Lung microvascular endothelial cell (primary cell): ENCODE data around the gene MAPK9. TPM values are rescaled to one million over a fixed set of nuclear protein-coding genes. Genes with fewer than 3 reads are reported as not detected.
"Not testable (repeated sequence)": the region's sequence is repeated elsewhere in the genome, so short reads cannot be mapped to it uniquely, and the experiment has no call there.

Experiments
- DNase-seq, 2 donors: peaks; one replicate each; pipeline versions ENCODE4 v3.0.0 to v3.0.0-alpha.2; 2010; ENCODE audit warnings: low read depth in 2 of 2
- total RNA-seq: library from RNA; depleted of rRNA; stranded (reverse); fragments of >200 nt; gene quantifications from 2 replicates; pipeline ENCODE4 v1.2.1, GENCODE V29; 2014

Gene MAPK9
- total RNA-seq, 1 donor from 2014 or later: 23.0 TPM

DNA sequence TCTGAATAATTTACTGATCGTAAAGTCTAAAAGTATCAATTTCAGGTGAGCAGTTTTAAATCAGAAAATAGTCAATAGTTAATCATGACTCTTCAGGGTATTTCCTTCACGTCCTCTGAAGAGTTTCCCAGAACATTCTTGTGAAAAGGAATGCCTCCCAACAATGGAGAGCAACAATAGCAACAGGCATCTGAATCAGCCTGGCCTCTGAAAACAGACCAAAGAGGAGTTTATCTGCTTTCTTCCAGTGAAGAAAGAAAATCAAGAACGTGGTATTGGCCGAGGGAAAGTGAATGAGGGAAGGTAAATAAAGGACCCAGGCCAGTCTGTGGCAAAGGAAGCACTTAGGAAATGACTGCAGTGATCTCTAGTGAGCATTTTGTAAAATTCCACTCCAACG lies 56.8 kb downstream of the MAPK9 start:
- no peak for DNase-seq

DNA sequence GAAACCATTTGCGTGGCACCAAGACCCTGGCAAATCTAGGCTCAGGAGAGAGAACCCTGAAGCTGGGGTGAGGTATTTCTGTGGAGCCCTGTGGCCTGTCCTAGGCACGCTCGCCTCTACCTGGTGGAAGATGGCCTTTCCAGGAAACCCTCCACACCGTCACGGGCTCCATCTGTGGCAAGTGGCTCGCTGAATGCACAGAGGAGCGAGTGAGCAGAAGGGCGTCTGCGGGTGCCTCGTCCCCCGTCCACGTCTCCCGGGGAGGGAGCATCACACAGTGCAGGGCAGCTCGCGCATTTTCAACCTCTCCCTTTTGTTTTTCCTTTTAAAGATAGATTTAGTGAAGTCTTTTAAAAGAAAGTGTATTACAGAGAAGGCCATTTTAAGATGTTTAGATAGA lies 57.6 kb downstream of the MAPK9 start:
- DNase-seq: no peak

DNA sequence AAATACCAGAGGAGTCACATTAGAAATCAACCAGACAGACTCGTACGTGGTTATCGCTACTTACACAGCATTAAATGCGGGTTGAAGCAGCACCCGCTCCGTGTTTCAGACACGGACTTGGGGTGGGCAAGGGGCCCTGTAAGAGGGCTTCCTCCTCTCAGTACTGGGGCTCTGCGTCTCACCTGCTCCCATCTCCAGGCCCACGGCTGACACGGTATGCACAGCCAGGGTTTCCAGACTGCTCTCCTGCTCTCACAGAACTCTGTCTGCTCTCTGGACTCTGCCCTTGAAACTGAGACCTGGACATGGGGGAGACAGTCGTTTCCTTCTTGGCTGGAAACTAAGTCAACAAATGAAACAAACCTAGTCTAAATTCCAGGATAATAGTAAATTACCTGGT lies 58.2 kb downstream of the MAPK9 start:
- DNase-seq: no peak

DNA sequence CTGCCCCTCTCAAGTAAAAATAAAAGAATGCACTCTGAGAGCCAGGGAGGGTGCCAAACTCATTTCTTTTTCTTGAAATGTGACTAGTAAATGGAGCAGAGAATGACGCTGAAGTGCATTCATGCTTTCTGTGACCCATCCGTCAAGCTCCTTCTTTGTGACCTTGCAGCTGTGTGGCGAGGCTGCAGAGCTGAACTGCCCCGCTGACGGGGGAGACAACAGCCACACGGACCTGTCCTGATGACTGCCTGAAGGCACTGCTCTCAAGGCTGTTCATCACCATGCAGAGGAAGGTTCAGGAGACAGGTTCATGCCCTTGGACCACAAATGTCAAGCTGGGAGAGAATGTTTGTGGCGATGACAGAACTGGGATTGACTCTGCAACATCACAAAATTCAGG lies 61.9 kb downstream of the MAPK9 start:
- no peak for DNase-seq

DNA sequence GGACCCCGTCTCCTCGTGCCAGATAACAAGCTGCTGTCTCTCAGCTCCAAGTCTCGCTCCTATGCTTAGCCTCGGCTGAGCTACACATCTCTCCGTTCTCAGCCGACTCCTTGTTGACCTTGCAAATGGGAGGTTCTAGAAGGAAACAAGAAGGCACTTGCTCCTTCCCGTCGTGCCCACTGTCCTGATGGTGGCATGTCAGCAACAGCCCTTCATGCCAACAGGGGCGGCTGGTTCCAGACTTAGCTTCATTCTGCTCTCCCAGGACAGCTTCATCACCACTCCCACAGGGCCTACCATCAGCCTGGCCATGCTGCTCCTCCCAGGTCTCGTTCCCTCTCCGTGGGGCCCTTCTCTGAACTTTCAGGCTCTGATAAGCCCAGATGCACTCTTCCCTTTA lies 69.8 kb downstream of the MAPK9 start:
- DNase-seq: no peak

DNA sequence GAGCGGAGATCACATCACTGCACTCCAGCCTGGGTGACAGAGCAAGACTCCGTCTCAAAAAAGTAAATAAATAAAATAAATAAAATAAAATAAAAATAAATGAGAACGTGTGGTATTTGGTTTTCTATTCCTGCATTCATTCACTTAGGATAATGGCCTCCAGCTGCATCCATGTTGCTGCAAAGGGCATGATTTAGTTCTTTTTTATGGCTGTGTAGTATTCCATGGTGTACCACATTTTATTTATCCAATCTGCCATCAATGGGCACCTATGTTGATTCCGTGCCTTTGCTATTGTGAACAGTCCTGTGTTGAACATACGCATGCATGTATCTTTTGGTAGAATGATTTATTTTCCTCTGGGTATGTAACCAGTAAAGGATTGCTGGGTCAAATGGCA lies 74.1 kb downstream of the MAPK9 start:
- DNase-seq: no peak

DNA sequence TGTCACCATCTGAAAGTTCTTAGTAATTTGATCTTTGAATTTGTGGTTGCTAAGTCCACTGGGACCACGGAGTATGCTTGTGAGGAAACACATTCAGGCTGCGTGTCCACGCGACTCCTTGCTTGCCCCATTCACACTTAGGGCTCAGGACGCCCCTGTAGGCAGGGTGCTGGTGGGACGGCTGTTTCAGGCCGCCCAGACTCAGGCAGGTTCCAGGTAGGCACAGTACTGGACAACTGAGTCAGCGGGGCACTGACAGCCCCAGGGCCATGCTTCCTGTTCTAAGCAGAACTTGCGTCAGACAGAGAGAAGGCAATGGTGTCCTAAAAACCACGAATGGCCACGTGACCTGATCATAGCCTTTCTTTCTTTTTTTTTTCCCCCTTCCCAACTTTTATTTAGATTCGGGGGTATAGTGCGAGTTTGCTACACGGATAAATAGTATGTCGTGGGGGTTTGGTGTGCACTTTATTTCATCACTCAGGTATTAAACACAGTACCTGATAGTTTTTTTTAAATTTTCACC lies 75.2 kb downstream of the MAPK9 start:
- no peak for DNase-seq

DNA sequence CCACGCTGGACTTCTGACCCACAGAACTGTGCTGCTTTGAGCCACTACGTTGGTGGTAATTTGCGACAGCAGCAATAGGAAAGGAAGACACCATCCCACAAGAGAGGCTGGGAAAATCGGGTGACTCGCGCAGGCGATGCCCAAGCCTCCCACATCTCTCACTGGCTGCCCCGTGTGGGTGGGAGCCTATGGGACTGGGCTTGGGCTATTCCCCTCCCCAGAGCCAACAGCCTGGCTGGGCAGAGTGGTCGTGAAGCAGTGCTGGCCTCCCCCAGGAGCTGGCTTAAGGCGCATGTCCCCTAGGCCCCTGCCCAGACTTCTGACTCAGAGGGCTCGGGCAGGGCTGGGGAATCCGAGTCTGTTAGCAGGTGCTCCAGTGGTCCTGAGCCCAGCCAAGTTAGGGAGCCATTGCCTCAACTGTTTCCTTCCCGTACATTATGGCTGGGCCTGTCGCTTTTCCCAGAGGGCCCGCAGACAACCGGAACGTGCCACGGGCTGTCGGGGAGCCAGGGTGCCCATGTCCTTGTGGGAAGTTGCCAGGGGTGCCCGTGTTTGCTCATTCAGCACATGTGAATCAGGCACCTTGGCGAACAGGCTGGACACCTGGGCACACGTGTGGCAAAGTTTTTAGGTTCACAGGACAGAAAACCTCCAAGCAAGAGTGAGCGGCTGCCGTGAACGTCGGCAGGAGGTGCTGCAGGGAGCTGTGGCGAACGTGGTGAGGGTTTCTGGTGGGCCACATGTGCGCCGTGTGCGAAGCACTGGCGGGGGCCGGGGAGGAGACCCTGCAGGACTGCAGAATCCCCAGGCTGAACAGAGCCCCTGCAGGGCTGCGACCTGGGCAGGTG lies 75.9 kb downstream of the MAPK9 start:
- DNase-seq: no peak

DNA sequence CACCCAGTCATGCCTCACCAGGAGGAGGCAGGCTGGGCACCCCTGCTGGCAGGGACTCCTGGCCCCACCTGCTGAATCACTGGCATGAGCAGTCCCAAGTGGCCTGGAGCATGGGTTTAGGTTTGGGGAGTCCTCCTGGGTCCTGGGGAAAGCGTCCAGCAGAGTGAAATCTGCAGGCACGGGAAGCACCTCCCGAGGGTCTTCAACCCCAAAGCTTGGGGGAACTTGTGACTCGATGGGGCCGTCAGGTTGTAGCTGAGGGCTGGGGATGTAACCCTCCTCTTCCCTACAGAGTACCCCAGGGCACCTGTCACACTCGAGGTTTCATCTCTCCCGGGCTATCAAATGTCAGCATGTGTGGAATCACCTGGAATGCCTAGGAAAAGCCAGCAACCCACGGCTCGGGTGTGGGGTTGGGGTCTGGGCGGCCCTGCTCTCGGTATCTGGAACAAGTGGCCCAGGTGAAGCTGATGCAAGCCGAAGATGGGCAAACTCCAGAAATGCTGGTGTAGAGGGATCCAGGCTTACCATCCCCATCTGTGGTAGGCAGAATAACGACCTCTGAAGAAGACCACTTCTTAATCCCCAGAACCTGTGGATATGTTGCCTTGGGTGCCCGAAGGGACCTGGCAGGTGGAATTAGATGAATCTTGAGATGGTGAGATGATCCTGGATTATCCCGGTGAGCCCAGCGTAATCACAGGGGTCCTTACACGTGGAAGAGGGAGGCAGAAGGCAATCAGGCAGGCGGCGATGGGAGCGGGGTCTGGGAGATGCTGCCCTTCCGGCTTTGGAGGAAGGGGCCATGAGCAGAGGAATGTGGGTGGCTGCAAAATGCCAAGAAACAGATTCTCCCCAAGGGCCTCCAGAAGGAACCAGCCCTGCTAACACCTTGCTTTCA lies 76.8 kb downstream of the MAPK9 start:
- no peak for DNase-seq

DNA sequence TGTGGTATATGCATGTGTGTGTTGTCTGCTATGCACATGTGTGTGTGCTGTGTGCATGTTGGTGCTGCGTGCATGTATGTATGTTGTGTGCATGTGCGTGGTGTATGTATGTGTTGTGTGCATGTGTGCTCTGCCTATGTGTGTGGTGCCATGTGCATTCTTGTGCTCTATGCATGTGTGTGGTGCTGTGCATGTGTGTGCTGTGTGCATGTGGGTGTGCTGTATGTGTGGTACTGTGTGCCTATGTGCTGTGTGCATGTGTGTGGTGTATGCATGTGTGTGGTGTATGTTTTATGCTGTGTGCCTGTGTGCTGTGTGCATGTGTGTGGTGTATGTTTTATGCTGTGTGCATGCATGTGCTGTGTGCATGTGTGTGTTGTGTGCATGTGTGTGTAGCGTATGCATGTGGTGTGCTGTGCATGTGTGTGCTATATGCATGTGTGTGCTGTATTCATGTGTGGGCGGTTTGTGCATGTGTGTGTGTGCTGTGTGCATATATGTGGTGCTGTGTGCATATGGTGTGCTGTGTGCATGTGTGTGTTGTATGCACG lies 78.2 kb downstream of the MAPK9 start:
- DNase-seq: no peak

DNA sequence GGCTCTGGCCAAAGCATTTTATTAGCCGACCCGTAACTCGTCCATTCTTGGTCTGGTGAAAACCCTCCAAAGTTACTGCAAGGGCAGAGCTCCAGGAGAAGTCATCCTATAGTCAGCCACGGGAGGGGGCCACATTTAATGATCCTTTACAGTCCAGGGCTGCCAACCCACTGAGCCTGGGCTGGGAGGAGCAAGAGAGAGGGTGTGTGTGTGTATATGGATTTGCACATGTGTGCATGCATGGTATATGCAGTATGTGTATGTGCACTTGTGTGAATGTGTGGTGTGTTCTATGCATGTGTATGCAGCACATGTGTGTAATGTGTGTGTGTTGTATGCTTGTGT lies 78.7 kb downstream of the MAPK9 start:
- DNase-seq: no peak

DNA sequence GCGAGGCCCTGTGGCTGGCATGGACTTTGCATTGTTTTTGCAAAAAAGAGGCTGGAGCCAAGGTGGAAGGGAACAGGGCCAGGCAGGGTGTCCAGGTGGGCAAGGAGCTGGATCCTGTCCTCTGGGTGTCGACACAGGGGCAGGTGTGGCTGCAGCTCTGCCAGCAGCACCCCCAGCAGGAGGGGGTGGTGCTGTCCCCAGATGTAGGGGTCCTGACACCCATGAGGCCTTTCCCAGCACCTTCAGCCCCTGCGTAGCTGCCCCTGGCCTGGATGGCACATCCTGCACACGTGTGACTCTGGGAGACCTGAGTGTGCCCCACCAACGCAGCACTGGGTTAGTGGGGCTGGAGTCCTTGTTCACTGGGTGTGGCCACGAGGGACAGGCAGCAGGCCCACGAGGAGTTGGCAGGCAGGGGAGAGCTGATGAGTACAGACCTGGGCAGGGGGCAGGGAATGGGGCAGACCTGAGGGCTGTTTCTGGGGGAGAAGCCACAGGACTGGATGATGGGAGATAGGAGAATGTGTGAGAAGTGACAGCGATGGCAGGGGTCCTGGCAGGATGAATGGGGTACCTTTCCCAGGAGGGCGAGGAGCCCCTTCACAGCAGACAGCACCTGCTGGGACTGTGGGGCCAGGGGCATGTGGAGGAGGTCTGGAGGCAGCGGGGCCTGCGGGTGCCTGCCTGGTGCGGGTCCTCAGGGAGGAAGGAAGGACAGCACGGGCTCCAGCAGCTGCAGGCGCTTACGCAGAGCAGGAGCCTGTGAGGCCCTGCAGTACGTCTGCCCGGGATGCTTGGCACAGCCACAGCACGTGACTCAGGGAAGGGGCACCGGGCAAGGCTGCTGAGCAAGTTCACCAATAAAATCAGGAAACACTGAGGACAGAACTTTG lies 79.3 kb downstream of the MAPK9 start:
- peak in 1 of 2 donors; percentile 53 for DNase-seq

DNA sequence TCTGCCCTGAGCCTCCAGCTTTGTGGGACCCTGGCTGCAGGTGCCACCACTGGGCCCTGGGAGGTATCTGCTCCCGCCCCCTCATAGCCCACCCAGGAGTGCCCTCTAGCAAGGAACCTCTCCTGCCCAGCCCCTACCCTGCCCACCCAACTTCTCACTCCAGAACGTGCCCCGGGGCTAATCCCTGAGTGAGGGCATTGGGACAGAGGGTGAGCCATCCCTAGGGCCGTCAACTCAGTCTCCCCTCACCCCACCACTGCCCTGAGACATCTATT lies 80.2 kb downstream of the MAPK9 start:
- DNase-seq: no peak

DNA sequence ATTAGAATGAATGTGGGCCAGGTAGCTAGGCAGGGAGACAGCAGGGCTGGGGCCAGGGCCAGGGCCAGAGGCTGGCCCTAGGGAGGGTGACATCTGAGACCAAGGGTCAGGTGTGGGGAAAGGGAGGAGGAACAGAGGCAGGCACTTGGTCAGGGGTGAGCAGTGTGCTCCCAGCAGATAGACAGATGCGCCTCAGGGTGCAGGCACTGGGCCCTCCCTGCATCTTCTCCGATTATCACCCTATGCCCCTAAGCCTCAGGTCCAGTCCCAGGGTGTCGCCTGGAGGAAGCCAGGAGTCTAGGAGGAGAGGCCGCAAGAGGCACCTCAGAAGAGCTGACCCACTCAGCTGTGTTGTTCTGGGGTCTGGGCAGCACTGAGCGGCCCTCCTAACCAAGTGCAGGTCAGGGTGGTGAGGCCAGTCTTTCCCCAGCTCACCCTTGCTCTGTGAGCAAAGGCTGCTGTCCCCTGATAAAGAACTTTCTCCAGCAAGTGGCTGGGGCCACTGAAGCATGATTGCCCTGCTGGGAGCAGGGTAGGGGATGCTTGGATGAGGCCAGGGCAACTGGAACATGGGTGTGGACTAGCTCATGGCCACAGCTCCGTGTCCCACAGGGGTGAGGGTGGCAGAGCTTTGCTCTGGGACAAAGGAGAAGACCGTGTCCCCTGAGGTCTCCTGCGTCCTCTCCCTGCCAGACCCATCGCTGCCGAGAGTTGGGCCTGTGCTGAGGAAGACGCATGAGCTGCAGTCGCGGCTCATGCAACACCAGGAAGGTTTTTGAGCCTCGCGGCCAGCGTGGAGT lies 80.7 kb downstream of the MAPK9 start:
- no peak for DNase-seq

DNA sequence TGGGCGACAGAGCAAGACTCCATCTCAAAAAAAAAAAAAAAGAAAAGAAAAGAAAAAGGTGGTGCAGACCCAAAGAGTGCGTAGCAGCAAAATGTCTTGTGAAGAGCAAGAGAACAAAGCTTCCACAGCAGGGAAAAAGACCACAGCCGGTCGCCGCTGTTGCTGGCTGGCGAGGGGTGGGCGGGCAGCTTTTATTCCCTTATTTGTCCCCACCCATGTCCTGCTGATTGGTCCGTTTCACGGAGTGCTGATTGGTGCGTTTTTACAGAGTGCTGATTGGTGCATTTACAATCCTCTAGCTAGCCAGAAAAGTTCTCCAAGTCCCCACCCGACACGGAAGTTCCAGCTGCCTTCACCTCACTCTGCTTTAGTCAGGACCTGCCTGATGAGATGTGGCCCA lies 81.8 kb downstream of the MAPK9 start:
- DNase-seq: not testable (repeated sequence)

DNA sequence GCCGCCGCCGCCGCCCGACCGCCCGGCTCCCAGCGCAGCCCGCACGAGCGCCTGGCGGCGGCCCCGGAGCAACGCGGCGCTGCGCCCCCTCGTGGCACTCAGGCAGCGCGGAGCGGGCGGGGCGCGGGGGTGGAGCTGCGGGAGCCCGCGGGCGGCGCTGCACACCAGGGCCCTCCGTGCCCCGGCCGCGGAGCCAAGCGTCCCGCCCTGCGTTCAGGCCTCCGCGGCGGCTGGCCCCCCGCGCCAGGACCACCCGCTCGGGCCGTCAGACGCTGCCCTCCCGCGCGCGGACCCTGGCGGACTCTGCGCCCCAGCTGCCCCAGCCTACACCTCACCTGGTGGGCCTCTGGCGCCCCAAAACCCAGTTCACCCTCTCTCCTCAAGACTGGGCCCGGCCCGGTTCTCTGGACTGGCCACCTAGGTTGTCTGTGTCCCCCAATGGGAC lies 82.7 kb downstream of the MAPK9 start, which contains the start of gene RASGEF1C:
Gene RASGEF1C (minus strand): TSS at position 75 of the 445 bp plus-strand sequence. CDS start 71,159 bp downstream, outside the sequence.
- peak; percentile 70 to 80 for DNase-seq

DNA sequence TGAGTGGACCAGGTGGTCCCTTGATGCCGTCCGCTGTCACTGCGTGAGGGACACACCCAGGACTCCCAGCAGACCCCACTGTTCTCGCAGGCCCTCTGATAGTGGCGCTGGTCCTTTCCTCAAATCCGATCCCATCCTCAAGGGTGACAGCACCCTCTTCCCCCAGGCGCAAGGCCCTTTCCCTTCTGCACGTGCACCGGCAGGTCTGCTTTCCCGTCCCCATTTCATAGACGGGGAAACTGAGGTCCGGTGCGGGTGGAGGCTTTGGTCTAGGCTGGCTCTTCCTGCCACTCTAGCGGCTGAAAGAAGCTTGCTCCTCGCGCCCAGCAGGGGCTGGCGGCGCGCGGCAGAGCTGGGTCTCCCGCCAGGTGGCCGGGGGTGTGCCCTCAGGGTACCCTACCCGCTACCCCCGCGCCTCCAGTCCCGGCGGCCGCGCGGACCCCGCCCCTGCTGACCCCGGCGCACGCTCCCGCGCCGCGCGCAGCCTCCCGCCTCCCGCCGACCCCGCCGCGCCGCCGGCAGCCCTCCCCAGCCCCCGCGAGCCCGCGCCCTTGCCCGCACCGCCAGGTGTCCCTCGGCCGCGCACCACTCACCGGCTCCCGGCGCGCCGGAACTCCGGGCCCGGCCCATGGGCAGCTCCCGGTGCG lies 83.3 kb downstream of the MAPK9 start:
- DNase-seq: peak in 1 of 2 donors; percentile 29

DNA sequence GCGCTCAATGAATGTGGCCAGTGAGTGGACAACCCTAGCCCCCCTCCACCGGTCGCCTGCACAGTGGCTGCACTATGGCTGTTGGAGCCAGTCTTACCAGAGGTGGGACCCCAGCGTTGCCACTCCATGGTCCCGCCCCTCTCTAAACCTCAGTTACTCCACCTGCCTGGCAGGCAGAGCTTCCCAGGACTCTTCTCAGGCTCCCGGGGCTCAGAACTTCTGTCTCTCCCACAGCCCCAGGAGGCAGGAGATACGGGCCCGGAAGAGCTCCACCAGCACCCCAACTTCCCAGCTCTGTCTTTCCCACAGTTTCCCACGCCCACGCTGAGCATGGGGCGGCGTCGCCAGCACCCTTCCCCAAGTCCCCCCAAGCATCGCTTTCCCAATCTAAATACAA lies 83.8 kb downstream of the MAPK9 start:
- no peak for DNase-seq

DNA sequence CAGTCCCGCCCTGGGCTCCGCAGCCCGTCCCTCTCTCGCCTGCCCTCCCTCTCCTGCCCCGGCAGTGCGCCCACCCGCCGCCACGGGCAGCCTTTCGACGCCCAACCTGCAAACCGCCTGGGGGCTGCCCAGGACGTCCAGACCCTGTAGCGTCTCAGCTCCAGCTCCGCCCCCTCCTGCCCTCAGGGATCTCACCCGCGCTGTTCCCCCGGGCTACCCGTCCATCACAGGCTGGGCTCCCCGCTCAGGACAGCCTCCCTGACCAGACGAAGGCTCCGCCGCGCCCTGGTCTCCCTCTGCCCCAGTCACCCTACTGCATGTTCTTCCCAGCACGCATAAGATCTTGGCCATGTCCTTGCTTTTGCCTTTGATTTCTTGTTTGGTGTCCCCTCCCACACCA lies 84.3 kb downstream of the MAPK9 start:
- DNase-seq: no peak

DNA sequence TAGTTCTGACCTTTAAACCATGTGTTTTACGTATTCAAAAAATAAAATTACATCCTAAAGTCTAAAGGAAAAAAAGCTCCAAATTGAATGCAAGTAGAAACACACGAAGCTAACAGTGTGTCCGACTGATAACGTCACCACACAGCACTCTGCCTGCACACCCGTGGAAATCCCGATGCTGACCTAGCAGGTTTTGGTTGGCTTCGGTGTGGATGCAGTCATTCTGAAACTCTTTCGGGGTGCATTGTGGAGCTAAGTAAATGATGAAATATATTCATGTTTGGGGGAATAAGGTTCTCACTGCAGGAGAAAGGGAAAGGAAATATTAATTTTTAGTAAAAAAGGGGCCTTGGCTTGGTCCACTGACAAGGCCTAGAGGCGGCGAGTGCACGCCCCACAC lies 84.9 kb downstream of the MAPK9 start:
- DNase-seq: no peak
